Anterior cingulate cortex (tissue), 58 donors: Measurements from ENCODE around the gene KCTD5.

ENCODE experiments used
- DNase-seq, 58 donors: peaks; one replicate each; lab custom pipeline; 2025; lab: John Stamatoyannopoulos, UW

The KCTD5 gene

GRCh38 chr16:2745116-2745890, 63.0 kb downstream of the KCTD5 start:
- DNase-seq: no peak

- DNase-seq: peak in 1 of 58 donors; percentile 21
Measured at GRCh38 chr16:2745961-2746360, 63.6 kb downstream of the KCTD5 start.

GRCh38 chr16:2748757-2749455, 66.6 kb downstream of the KCTD5 start:
- DNase-seq: no peak

- no peak for DNase-seq
Measured at GRCh38 chr16:2749476-2749875, 67.2 kb downstream of the KCTD5 start.

GRCh38 chr16:2749936-2750335, 67.6 kb downstream of the KCTD5 start:
- no peak for DNase-seq

- peak in 3 of 58 donors; percentile 38 to 65 (median 46) for DNase-seq
Measured at GRCh38 chr16:2751577-2752034, 69.3 kb downstream of the KCTD5 start.

- peak; percentile 67 to 99 (median 93) for DNase-seq
Measured at GRCh38 chr16:2752035-2752849, 69.9 kb downstream of the KCTD5 start, which contains the start of gene SRRM2. SRRM2 (plus strand) TSS chr16:2752638; CDS start chr16:2756365, 3,727 bp downstream.

- peak in 54 of 58 donors; percentile 41 to 97 (median 87) for DNase-seq
Measured at GRCh38 chr16:2752850-2753732, 70.8 kb downstream of the KCTD5 start.

- peak in 2 of 58 donors; percentile 5 to 8 for DNase-seq
Measured at GRCh38 chr16:2753733-2754020, 71.4 kb downstream of the KCTD5 start.

GRCh38 chr16:2755158-2755557, 72.8 kb downstream of the KCTD5 start:
- no peak for DNase-seq

GRCh38 chr16:2756288-2757015, 74.1 kb downstream of the KCTD5 start:
- DNase-seq: no peak

GRCh38 chr16:2757344-2757743, 75.0 kb downstream of the KCTD5 start:
- no peak for DNase-seq
